ENCODE data around the gene PPP1R12B. TPM values are rescaled to one million over a fixed set of nuclear protein-coding genes. Genes with fewer than 3 reads are reported as not detected.

Gene PPP1R12B
- total RNA-seq, 2 experiments from 2014 or later: 19.1 to 23.5 TPM

DNA sequence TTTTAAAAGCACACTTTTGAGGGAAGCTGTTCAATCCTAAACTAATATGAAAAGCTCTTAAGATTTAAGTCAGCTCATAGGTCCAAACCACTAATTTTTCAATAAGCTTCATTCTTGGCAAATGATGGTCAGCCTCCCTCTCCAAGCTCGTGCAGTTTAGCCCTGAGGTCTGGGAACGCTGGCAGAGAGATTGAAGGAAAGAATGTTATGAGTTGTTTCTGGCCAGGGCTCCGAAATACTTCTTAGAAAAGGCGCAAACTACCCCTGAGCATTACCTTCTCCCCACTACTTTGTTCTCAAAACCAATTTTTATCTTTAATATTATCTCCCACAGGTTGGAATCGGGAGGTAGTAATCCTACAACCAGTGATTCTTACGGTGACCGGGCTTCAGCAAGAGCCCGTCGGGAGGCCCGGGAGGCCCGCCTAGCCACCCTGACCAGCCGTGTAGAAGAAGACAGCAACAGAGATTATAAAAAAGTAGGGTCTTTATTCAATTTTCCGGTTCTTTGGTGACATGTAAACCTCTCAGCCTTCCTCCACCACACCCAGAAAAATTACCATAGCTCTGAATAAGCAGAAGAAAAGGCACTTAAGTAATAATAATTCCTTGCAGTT is 214.1 kb downstream of the PPP1R12B start:
- ChIA-PET POLR2A (interaction anchor here (0.6 to 0.7 kb wide), 2 partner anchors 13 to 80 kb away, joined by 3 to 6 read pairs; no protein-coding TSS in a partner anchor), CTCF (ENCODE audit: unreplicated experiment) (interaction anchor here (0.9 kb wide), 1 partner anchor 12 kb away, joined by 3 read pairs; no protein-coding TSS in a partner anchor)
- Histone ChIP-seq H3K9me2 (ENCODE audit: insufficient read depth, low read length) (no peaks in the 10 kb centered on the region), H3K36me3 (ENCODE audit: insufficient read depth, low read length) (no peaks in the 10 kb centered on the region), H3K79me2 (ENCODE audit: insufficient read depth, low read depth, low read length) (no peaks in the 10 kb centered on the region), H3K4me1 (ENCODE audit: insufficient read depth, low read length, poor library complexity, severe bottlenecking) (peaks cover 15% of the 10 kb centered on the region), H3K4me2 (ENCODE audit: low read length) (no peak overlapping the region), H4K20me1 (ENCODE audit: insufficient read depth, low read length) (no peaks in the 10 kb centered on the region), H3K4me3 (ENCODE audit: low read depth, low read length, poor library complexity, severe bottlenecking) (no peak overlapping the region), H3K9me3 (ENCODE audit: low read length) (no peaks in the 10 kb centered on the region), H2AFZ (ENCODE audit: low read length) (no peak overlapping the region), H3K27ac (ENCODE audit: low read depth, low read length, poor library complexity, severe bottlenecking) (no peak overlapping the region)
- no peak for DNase-seq (ENCODE audit: low spot score)
- intact Hi-C loops (cut with micrococcal nuclease; ENCODE audit: unreplicated experiment): no loop called here
- BruUV-seq (replicated peaks): no TSS peak
- TF ChIP-seq CTCF (conservative IDR thresholded peaks at IDR 0.05; ENCODE audit: low read length) (no peak), EZH2phosphoT487 (IDR thresholded peaks at IDR 0.05; ENCODE audit: borderline replicate concordance, low read depth, low read length) (no peak)

- Histone ChIP-seq H3K4me3 (ENCODE audit: low read depth, low read length, poor library complexity, severe bottlenecking) (no peak overlapping the region), H3K36me3 (ENCODE audit: insufficient read depth, low read length) (no peaks in the 10 kb centered on the region), H2AFZ (ENCODE audit: low read length) (no peak overlapping the region), H3K9me3 (ENCODE audit: low read length) (no peaks in the 10 kb centered on the region), H3K4me2 (ENCODE audit: low read length) (no peak overlapping the region), H3K4me1 (ENCODE audit: insufficient read depth, low read length, poor library complexity, severe bottlenecking) (peaks cover 15% of the 10 kb centered on the region), H3K79me2 (ENCODE audit: insufficient read depth, low read depth, low read length) (no peaks in the 10 kb centered on the region), H3K9me2 (ENCODE audit: insufficient read depth, low read length) (no peaks in the 10 kb centered on the region), H3K27ac (ENCODE audit: low read depth, low read length, poor library complexity, severe bottlenecking) (no peak overlapping the region), H4K20me1 (ENCODE audit: insufficient read depth, low read length) (no peaks in the 10 kb centered on the region)
- BruUV-seq (replicated peaks): no TSS peak
- intact Hi-C loops (cut with micrococcal nuclease; ENCODE audit: unreplicated experiment): no loop called here
- ChIA-PET CTCF (ENCODE audit: unreplicated experiment) (no interaction called here), POLR2A (no interaction called here)
- TF ChIP-seq EZH2phosphoT487 (IDR thresholded peaks at IDR 0.05; ENCODE audit: borderline replicate concordance, low read depth, low read length): no peak
- TF ChIP-seq CTCF (conservative IDR thresholded peaks at IDR 0.05; ENCODE audit: low read length): no peak
- no peak for DNase-seq (ENCODE audit: low spot score)
Measured at GRCh38 chr1:202563818-202564217, 215.3 kb downstream of the PPP1R12B start.

GRCh38 chr1:202564958-202565495 is 216.5 kb downstream of the PPP1R12B start:
- no peak for DNase-seq (ENCODE audit: low spot score)
- Histone ChIP-seq H2AFZ (ENCODE audit: low read length) (no peak overlapping the region), H3K79me2 (ENCODE audit: insufficient read depth, low read depth, low read length) (no peaks in the 10 kb centered on the region), H4K20me1 (ENCODE audit: insufficient read depth, low read length) (no peaks in the 10 kb centered on the region), H3K36me3 (ENCODE audit: insufficient read depth, low read length) (no peaks in the 10 kb centered on the region), H3K4me1 (ENCODE audit: insufficient read depth, low read length, poor library complexity, severe bottlenecking) (peaks cover 15% of the 10 kb centered on the region), H3K4me2 (ENCODE audit: low read length) (no peak overlapping the region), H3K9me3 (ENCODE audit: low read length) (no peaks in the 10 kb centered on the region), H3K27ac (ENCODE audit: low read depth, low read length, poor library complexity, severe bottlenecking) (no peak overlapping the region), H3K4me3 (ENCODE audit: low read depth, low read length, poor library complexity, severe bottlenecking) (no peak overlapping the region), H3K9me2 (ENCODE audit: insufficient read depth, low read length) (no peaks in the 10 kb centered on the region)
- no peak for TF ChIP-seq CTCF (conservative IDR thresholded peaks at IDR 0.05; ENCODE audit: low read length)
- TF ChIP-seq EZH2phosphoT487 (IDR thresholded peaks at IDR 0.05; ENCODE audit: borderline replicate concordance, low read depth, low read length): no peak
- POLR2A ChIA-PET: no interaction called here
- intact Hi-C loops (cut with micrococcal nuclease; ENCODE audit: unreplicated experiment): no loop called here
- CTCF ChIA-PET (ENCODE audit: unreplicated experiment): no interaction called here
- no TSS peak for BruUV-seq (replicated peaks)

Data from OCI-LY7 (cell line).